Endothelial cell of umbilical vein (primary cell): ENCODE results near the gene FBXO27. TPM values are rescaled to one million over a fixed set of nuclear protein-coding genes. Genes with fewer than 3 reads are reported as not detected.

ENCODE experiments used
- BruUV-seq: library from RNA; stranded (reverse); fragments of 400-500 nt; replicated peaks from 2 replicates; lab custom pipeline; 2021; lab: Mats Ljungman, UMichigan
- CTCF ChIA-PET: fragments of 300-600, 350-600 bp; sonication (Branson Sonifier 250); formaldehyde crosslinking; loops from one replicate; lab custom pipeline; 2021; ENCODE audit warnings: antibody characterized with exemption, inconsistent platforms; lab: Charles Lee
- POLR2A ChIA-PET: fragments of 300-600, 350-600 bp; sonication (Branson Sonifier 250); formaldehyde crosslinking; loops from one replicate; lab custom pipeline; 2021; ENCODE audit warnings: antibody characterized with exemption, inconsistent platforms; lab: Charles Lee
- DNase-seq: peaks from one replicate; pipeline ENCODE4 v3.0.0-alpha.2; 2011; ENCODE audit warnings: low read depth, low spot score
- FAIRE-seq: peaks from 2 replicates; lab custom pipeline; 2011; peaks lifted over from hg19 to GRCh38; lab: Jason Lieb, UNC
- H2AFZ ChIP-seq: 2 replicates; pipeline ENCODE4 v1.6.0; 2012; ENCODE audit warnings: low read depth, low read length, control low read depth, inconsistent platforms
- H3K27ac ChIP-seq: 2 replicates; pipeline ENCODE4 v1.5.1; 2011; ENCODE audit warnings: low read depth, mild to moderate bottlenecking, control low read depth, low read length, moderate library complexity; ENCODE audit not compliant: insufficient read depth
- H3K27me3 ChIP-seq, 2 experiments: 2 replicates each; pipeline versions ENCODE4 v1.6.0 to v1.6.1; 2011; ENCODE audit warnings: low read length in 2 of 2, mixed read lengths in 1 of 2; ENCODE audit not compliant: control insufficient read depth in 2 of 2, insufficient read depth in 2 of 2
- H3K36me3 ChIP-seq, 2 experiments: 2 replicates in 1 of 2; 3 replicates in 1 of 2; pipeline ENCODE4 v1.5.1; 2011; ENCODE audit warnings: low read length in 2 of 2, mild to moderate bottlenecking in 1 of 2, moderate library complexity in 1 of 2; ENCODE audit not compliant: control insufficient read depth in 2 of 2, insufficient read depth in 2 of 2; ENCODE audit errors: extremely low read depth in 1 of 2
- H3K4me1 ChIP-seq: 3 replicates; pipeline ENCODE4 v1.5.1; 2011; ENCODE audit warnings: mild to moderate bottlenecking, low read length; ENCODE audit not compliant: control insufficient read depth, insufficient read depth; ENCODE audit errors: extremely low read depth
- H3K4me2 ChIP-seq: 2 replicates; pipeline ENCODE4 v1.6.1; 2011; ENCODE audit warnings: low read length, control low read depth, mixed read lengths; ENCODE audit not compliant: insufficient read depth
- H3K4me3 ChIP-seq, 3 experiments: fragments of 200-600 bp in 1 of 3; sonication (generic), shearing (Covaris generic) in 1 of 3; replicated peaks in 1 of 3; 2 replicates each; pipeline ENCODE4 v1.5.1; 2011 to 2016; ENCODE audit warnings: control low read depth in 3 of 3, low read length in 3 of 3, mild to moderate bottlenecking in 2 of 3, inconsistent platforms in 1 of 3, low read depth in 1 of 3, moderate library complexity in 1 of 3; ENCODE audit not compliant: insufficient read depth in 1 of 3
- H3K79me2 ChIP-seq: 2 replicates; pipeline ENCODE4 v1.6.0; 2012; ENCODE audit warnings: low read length, inconsistent platforms; ENCODE audit not compliant: control insufficient read depth, insufficient read depth
- H3K9ac ChIP-seq: replicated peaks from 2 replicates; pipeline ENCODE3; 2011; ENCODE audit warnings: low read length, control low read depth; ENCODE audit not compliant: insufficient read depth; ENCODE audit errors: extremely low read depth
- H3K9me1 ChIP-seq: replicated peaks from 3 replicates; pipeline ENCODE4 v1.6.0; 2011; ENCODE audit warnings: mild to moderate bottlenecking, low read length; ENCODE audit not compliant: control insufficient read depth, insufficient read depth; ENCODE audit errors: extremely low read depth
- H3K9me3 ChIP-seq: replicated peaks from 2 replicates; pipeline ENCODE4 v1.5.1; 2012; ENCODE audit warnings: low read length, inconsistent platforms; ENCODE audit not compliant: control insufficient read depth, insufficient read depth
- H4K20me1 ChIP-seq: replicated peaks from 2 replicates; pipeline ENCODE3; 2011; ENCODE audit warnings: mild to moderate bottlenecking, low read length; ENCODE audit not compliant: control insufficient read depth, insufficient read depth; ENCODE audit errors: extremely low read depth
- CTCF ChIP-seq, 2 donors: IDR thresholded peaks; 1 replicate in 1 of 2; 2 replicates in 1 of 2; pipeline ENCODE4 v1.5.1; 2011; ENCODE audit warnings: low read length in 2 of 2, mild to moderate bottlenecking in 2 of 2, moderate library complexity in 2 of 2, control low read depth in 1 of 2, inconsistent platforms in 1 of 2, low read depth in 1 of 2; ENCODE audit not compliant: insufficient read depth in 1 of 2; ENCODE audit errors: extremely low read depth in 1 of 2
- EZH2 ChIP-seq: IDR thresholded peaks from 2 replicates; pipeline ENCODE4 v1.6.1; 2012; ENCODE audit warnings: borderline replicate concordance, low read depth, mild to moderate bottlenecking, moderate library complexity, low read length, inconsistent platforms; ENCODE audit not compliant: severe bottlenecking
- FOS ChIP-seq: IDR thresholded peaks from 2 replicates; pipeline ENCODE4 v1.6.1; 2011; ENCODE audit warnings: mild to moderate bottlenecking, low read length, moderate library complexity, borderline replicate concordance; ENCODE audit not compliant: insufficient read depth
- GATA2 ChIP-seq: IDR thresholded peaks from 2 replicates; pipeline ENCODE4 v1.7.0; 2011; ENCODE audit warnings: low read depth, mild to moderate bottlenecking, moderate library complexity, mixed read lengths, low read length; ENCODE audit not compliant: insufficient read length, insufficient read depth
- JUN ChIP-seq: IDR thresholded peaks from 2 replicates; pipeline ENCODE4 v1.6.1; 2011; ENCODE audit warnings: borderline replicate concordance, low read depth; ENCODE audit not compliant: insufficient read length, insufficient read depth
- MAX ChIP-seq: IDR thresholded peaks from 2 replicates; pipeline ENCODE4 v1.6.1; 2011; ENCODE audit not compliant: insufficient read depth, insufficient read length
- MYC ChIP-seq: IDR thresholded peaks from one replicate; pipeline ENCODE4 v1.6.1; 2011; ENCODE audit warnings: mild to moderate bottlenecking, low read depth, low read length
- POLR2A ChIP-seq: IDR thresholded peaks from 2 replicates; pipeline ENCODE4 v1.6.1; 2012; ENCODE audit warnings: low read depth, mild to moderate bottlenecking, control low read depth, low read length
- POLR2AphosphoS5 ChIP-seq: IDR thresholded peaks from 2 replicates; pipeline ENCODE4 v1.6.1; 2012; ENCODE audit warnings: low read depth, mild to moderate bottlenecking, control low read depth, low read length, moderate library complexity; ENCODE audit not compliant: insufficient read depth
- dilution Hi-C: fragments of 300-500 bp; cut with MboI; formaldehyde crosslinking; loops from one replicate; pipeline ENCODE4 v1.15.0; 2019; ENCODE audit warnings: low sequenced_read_pairs; ENCODE audit not compliant: extremely low pct_ligation_motif_present
- intact Hi-C: fragments of 100-400 bp; cut with micrococcal nuclease; formaldehyde crosslinking; loops from one replicate; pipeline ENCODE4 v1.10.0; 2022
- polyA plus RNA-seq, 4 experiments: library from polyadenylated mRNA; depleted of rRNA in 3 of 4; stranded (reverse) in 3 of 4; unstranded in 1 of 4; fragments of >200 nt; gene quantifications; 2 replicates each; pipeline versions ENCODE4 v1.2.1 to v1.2.3, GENCODE V29; 2011 to 2012; ENCODE audit warnings: missing spikeins in 1 of 4
- total RNA-seq: library from RNA; stranded (reverse); gene quantifications from 2 replicates; pipeline ENCODE4 v1.2.3, GENCODE V29; 2021

FBXO27 gene
- total and polyA plus RNA-seq, 2 donors (not counting 3 experiments of a cell fraction or from before 2014, with no cell fraction given), result 3.5 to 4.2 TPM

- BruUV-seq, result no TSS peak
Observed at GRCh38 chr19:39057615-39058014, 25.3 kb upstream of the FBXO27 start.

More at GRCh38 chr19:39057615-39058014, 25.3 kb upstream of the FBXO27 start:
- FAIRE-seq (no peak), DNase-seq (no peak)
- H3K79me2 ChIP-seq, result no peaks in the 10 kb centered on the region
- H3K4me1 ChIP-seq, result no peaks in the 10 kb centered on the region
- H3K9me3 ChIP-seq, result no peaks in the 10 kb centered on the region
- dilution Hi-C loops (no loop called here), intact Hi-C loops (no loop called here)
- H3K36me3 ChIP-seq, result no peaks in the 10 kb centered on the region
- no peaks in the 10 kb centered on the region for H4K20me1 ChIP-seq
- no peak overlapping the region for H3K27ac ChIP-seq
- no peaks in the 10 kb centered on the region for H3K27me3 ChIP-seq
- POLR2A ChIA-PET, result no interaction called here
- H3K9ac ChIP-seq, result no peak overlapping the region
- H3K4me2 ChIP-seq, result no peak overlapping the region
- no peak for TF ChIP-seq GATA2
- TF ChIP-seq CTCF (IDR thresholded peaks at IDR 0.05; ENCODE audit: extremely low read depth in 1 of 2, insufficient read depth in 1 of 2, low read depth in 1 of 2, low read length in 2 of 2), result no peak
- TF ChIP-seq MYC, result no peak
- no peak for TF ChIP-seq EZH2
- no peak for TF ChIP-seq MAX
- no peak for TF ChIP-seq POLR2AphosphoS5
- no peak for TF ChIP-seq JUN
- TF ChIP-seq FOS, result no peak
- TF ChIP-seq POLR2A, result no peak
- no peaks in the 10 kb centered on the region for H3K9me1 ChIP-seq
- no peak overlapping the region for H2AFZ ChIP-seq
- H3K4me3 ChIP-seq, result no peak overlapping the region
- CTCF ChIA-PET, result no interaction called here
